ENCODE results near the gene IMPA2.

- TF ChIP-seq ZNF266 (tag by site-specific recombination; IDR thresholded peaks at IDR 0.05; ENCODE audit: low read depth) (no peak), SP2 (tag by site-specific recombination; IDR thresholded peaks at IDR 0.05) (no peak), REPIN1 (tag by site-specific recombination; IDR thresholded peaks at IDR 0.05; ENCODE audit: low read depth) (no peak), PRDM4 (tag by site-specific recombination; IDR thresholded peaks at IDR 0.05) (no peak), SP7 (tag by site-specific recombination; IDR thresholded peaks at IDR 0.05) (no peak), ZNF184 (tag by site-specific recombination; IDR thresholded peaks at IDR 0.05) (no peak), PBX3 (CRISPR knock-in tag; IDR thresholded peaks at IDR 0.05) (no peak), CTCF (tag by site-specific recombination; IDR thresholded peaks at IDR 0.05) (no peak), ZNF654 (tag by site-specific recombination; IDR thresholded peaks at IDR 0.05; ENCODE audit: low read depth) (no peak), ZNF776 (tag by site-specific recombination; IDR thresholded peaks at IDR 0.05; ENCODE audit: borderline replicate concordance) (no peak)
These were observed 98.4 kb downstream of the IMPA2 start for GRCh38 chr18:12079491-12080237.

Data from HEK293 (cell line).